ENCODE measurements around the gene NCKAP1.
"Not testable (repeated sequence)": the region's sequence is repeated elsewhere in the genome, so short reads cannot be mapped to it uniquely, and the experiment has no call there.

The NCKAP1 gene

DNA sequence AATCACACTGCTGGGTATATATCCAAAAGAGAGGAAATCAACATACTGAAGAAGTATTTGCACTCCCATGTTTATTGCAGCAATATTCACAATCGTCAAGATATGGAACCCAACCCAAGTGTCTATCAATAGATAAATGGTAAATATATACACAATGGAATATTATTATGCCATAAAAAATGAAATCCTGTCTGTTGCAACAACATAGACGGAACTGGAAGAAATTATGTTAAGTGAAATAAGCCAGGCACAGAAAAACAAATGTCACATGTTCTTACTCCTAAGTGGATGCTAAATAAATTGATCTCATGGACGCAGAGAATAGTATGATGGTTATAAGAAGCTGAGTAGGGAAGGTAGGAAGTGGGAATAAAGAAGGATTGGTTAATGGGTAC lies 65.7 kb downstream of the NCKAP1 start:
- TF ChIP-seq, protein P1, sequence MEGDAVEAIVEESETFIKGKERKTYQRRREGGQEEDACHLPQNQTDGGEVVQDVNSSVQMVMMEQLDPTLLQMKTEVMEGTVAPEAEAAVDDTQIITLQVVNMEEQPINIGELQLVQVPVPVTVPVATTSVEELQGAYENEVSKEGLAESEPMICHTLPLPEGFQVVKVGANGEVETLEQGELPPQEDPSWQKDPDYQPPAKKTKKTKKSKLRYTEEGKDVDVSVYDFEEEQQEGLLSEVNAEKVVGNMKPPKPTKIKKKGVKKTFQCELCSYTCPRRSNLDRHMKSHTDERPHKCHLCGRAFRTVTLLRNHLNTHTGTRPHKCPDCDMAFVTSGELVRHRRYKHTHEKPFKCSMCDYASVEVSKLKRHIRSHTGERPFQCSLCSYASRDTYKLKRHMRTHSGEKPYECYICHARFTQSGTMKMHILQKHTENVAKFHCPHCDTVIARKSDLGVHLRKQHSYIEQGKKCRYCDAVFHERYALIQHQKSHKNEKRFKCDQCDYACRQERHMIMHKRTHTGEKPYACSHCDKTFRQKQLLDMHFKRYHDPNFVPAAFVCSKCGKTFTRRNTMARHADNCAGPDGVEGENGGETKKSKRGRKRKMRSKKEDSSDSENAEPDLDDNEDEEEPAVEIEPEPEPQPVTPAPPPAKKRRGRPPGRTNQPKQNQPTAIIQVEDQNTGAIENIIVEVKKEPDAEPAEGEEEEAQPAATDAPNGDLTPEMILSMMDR (conservative IDR thresholded peaks at IDR 0.05), result no peak
- TF ChIP-seq ZFX (IDR thresholded peaks at IDR 0.05), result no peak
- H3K27ac ChIP-seq, result no peak overlapping the region

DNA sequence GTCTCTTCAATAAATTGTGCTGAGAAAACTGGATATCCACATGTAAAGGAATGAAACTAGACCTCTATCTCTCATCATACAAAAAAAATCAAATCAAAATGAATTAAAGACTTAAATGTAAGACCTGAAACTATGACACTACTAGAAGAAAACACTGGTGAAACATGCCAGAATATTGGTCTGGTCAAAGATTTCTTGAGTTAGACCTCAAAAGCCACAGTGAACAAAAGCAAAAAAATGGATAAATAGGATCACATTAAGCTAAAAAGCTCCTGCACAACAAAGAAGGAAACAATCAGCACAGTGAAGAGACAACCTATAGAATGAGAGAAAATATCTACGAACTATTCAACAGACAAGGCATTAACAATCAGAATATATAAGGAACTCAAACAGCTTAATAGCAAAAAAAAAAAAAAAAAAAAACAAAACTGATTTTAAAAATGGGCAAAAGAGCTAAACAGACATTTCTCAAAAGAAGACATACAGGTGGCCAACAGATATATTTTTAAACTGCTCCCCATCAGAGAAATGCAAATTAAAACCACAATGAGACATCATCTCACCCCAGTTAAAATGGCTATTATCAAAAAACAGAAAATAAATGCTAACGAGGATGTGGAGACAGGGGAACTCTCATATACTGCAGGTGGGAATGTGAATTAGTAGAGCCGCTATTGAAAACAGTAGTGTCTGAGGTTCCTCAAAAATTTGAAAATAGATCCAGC lies 66.3 kb downstream of the NCKAP1 start:
- no peak for TF ChIP-seq ZFX (IDR thresholded peaks at IDR 0.05)
- TF ChIP-seq, protein P1 (conservative IDR thresholded peaks at IDR 0.05), result no peak
- H3K27ac ChIP-seq, result no peak overlapping the region

DNA sequence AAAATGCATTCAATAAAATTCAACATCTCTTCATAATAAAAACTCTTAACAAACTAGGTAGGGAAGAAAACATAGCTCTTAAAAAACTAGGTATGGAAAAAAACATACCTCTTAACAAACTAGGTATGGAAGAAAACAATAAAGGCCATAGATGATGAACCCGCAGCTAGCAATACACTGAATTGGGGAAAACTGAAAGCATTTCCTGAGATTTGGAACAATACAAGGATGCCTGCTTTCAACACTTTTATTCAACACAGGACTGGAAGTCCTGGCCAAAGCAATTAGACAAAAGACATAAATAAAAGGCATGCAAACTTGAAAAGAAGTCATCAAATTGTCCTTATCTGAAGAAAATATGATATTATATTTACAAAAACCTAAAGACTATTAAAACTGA lies 67.8 kb downstream of the NCKAP1 start:
- H3K27ac ChIP-seq, result no peak overlapping the region
- TF ChIP-seq, protein P1 (conservative IDR thresholded peaks at IDR 0.05), result no peak
- no peak for TF ChIP-seq ZFX (IDR thresholded peaks at IDR 0.05)

DNA sequence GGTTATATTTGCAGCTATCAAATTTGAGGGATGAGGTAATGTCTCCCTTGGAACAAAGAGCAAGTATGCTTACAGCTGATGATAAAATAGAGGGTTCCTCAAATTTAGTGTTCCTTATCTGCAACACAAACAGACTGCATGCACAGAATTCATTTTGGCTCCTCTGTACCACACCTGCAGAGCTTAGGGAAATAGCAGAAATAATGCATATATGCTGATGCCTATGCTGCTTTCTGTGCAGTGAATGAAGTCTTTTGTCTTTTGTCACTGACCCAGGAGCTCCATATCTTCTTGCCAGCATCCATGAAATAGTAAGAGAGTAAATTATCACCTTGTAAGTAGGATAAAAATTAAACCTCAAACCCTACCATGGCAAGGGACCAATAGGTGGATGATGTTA lies 69.8 kb downstream of the NCKAP1 start:
- H3K27ac ChIP-seq, result no peak overlapping the region
- TF ChIP-seq, protein P1 (conservative IDR thresholded peaks at IDR 0.05), result no peak
- no peak for TF ChIP-seq ZFX (IDR thresholded peaks at IDR 0.05)

DNA sequence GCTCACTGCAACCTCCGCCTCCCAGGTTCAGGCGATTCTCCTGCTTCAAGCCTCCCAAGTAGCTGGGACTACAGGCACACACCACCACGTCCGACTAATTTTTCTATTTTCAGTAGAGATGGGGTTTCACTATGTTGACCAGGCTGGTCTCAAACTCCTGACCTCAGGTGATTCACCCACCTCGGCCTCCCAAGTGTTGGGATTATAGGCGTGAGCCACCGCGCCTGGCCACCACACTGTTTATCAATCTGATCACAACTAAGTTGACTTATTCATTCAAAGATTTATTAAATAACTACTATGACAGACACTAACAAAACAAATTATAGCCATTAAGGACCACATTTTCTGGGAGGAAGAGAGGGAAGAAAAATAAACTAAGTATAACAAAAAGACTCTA lies 71.9 kb downstream of the NCKAP1 start:
- not testable (repeated sequence) for H3K27ac ChIP-seq

DNA sequence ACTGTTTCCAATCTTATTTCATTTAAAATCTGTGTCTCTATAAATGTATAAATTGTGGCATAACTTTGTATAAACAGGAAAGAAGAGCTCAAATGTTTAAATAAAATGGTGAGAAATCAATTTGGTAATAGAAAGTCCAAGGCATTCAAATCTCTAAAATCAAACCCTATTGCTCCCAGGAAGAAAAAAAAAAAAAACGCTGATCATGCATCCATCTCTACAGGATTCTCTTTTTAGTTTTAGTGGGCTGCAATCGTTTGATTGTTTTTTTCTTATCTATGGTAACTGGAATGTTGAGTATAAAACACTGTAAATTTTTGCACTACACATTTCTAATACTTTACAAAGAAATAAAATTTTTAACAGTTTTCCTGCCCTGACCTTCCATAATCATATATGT lies 75.6 kb downstream of the NCKAP1 start:
- TF ChIP-seq ZFX (IDR thresholded peaks at IDR 0.05), result no peak
- TF ChIP-seq, protein P1 (conservative IDR thresholded peaks at IDR 0.05), result no peak
- no peak overlapping the region for H3K27ac ChIP-seq

DNA sequence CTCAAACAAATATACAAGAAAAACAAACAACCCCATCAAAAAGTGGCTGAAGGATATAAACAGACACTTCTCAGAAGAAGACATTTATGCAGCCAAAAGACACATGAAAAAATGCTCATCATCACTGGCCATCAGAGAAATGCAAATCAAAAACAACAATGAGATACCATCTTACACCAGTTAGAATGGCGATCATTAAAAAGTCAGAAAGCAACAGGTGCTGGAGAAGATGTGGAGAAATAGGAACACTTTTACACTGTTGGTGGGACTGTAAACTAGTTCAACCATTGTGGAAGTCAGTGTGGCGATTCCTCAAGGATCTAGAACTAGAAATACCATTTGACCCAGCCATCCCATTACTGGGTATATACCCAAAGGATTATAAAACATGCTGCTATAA lies 77.4 kb downstream of the NCKAP1 start:
- not testable (repeated sequence) for H3K27ac ChIP-seq

DNA sequence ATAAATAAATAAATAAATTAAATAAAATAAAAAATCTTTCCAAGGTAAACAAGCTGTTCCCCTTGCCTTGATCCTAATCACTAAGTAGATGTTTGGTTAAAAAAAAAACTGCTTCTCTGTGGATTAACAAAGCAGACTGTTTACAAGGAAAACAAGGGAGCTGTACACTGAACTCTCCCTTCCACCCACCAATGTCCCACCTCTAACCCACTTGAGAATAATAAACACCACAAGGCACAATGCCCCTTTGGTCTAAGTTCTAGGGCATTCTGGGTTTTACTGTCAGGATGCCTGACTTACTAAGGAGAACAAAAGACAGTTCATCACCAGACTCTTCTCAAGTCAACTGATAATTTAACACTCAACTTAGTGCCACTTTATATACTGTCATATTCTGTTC lies 83.5 kb downstream of the NCKAP1 start:
- TF ChIP-seq ZFX (IDR thresholded peaks at IDR 0.05), result no peak
- TF ChIP-seq, protein P1 (conservative IDR thresholded peaks at IDR 0.05), result no peak
- H3K27ac ChIP-seq, result no peak overlapping the region

All from C4-2B (cell line).